Activated B cell treated with CpG ODN at 0.5 μM for 24 hours (primary cell): ENCODE results near the gene RGMA. TPM values are rescaled to one million over a fixed set of nuclear protein-coding genes. Genes with fewer than 3 reads are reported as not detected.
"Not testable (repeated sequence)": the region's sequence is repeated elsewhere in the genome, so short reads cannot be mapped to it uniquely, and the experiment has no call there.

Experiments
- ATAC-seq: fragments of 200-7000 bp; cut with Tn5 transposase; one replicate; pipeline ENCODE4 v1.10.0; 2021; ENCODE audit warnings: low read depth, mild to moderate bottlenecking, moderate library complexity
- CTCF ChIA-PET: fragments of 350-600 bp; sonication (Branson Sonifier 250); formaldehyde crosslinking; loops from one replicate; lab custom pipeline; 2021; ENCODE audit warnings: antibody characterized with exemption; lab: Charles Lee
- POLR2A ChIA-PET: fragments of 350-600 bp; sonication (Branson Sonifier 250); formaldehyde crosslinking; loops from one replicate; lab custom pipeline; 2021; ENCODE audit warnings: antibody characterized with exemption; lab: Charles Lee
- DNase-seq: peaks from one replicate; pipeline ENCODE4 v3.0.0; 2022
- H3K27ac Mint-ChIP-seq: one replicate; pipeline ENCODE4 v1.8.0; 2020; ENCODE audit warnings: mixed read lengths
- H3K27me3 Mint-ChIP-seq: one replicate; pipeline ENCODE4 v1.8.0; 2021; ENCODE audit warnings: mixed read lengths
- H3K36me3 Mint-ChIP-seq: one replicate; pipeline ENCODE4 v1.8.0; 2021; ENCODE audit warnings: low read depth, mixed read lengths
- H3K4me1 Mint-ChIP-seq: one replicate; pipeline ENCODE4 v1.8.0; 2021; ENCODE audit warnings: mixed read lengths
- H3K4me3 Mint-ChIP-seq: one replicate; pipeline ENCODE4 v1.8.0; 2020; ENCODE audit warnings: mild to moderate bottlenecking, mixed read lengths
- H3K9me3 Mint-ChIP-seq: one replicate; pipeline ENCODE4 v1.8.0; 2020; ENCODE audit warnings: mixed read lengths
- intact Hi-C: fragments of 100-400 bp; cut with micrococcal nuclease; formaldehyde crosslinking; loops from one replicate; pipeline ENCODE4 v1.15.1; 2024
- total RNA-seq: library from RNA; stranded (reverse); gene quantifications from 2 replicates; pipeline ENCODE4 v1.2.3, GENCODE V29; 2022
- TF ChIP-seq, protein P1 (sequence below): fragments of 200-600 bp; IDR thresholded peaks from one replicate; pipeline ENCODE4 v1.8.0; 2022; ENCODE audit warnings: antibody characterized with exemption, mild to moderate bottlenecking

The RGMA gene
- total RNA-seq, 1 donor from 2014 or later = not detected

DNA sequence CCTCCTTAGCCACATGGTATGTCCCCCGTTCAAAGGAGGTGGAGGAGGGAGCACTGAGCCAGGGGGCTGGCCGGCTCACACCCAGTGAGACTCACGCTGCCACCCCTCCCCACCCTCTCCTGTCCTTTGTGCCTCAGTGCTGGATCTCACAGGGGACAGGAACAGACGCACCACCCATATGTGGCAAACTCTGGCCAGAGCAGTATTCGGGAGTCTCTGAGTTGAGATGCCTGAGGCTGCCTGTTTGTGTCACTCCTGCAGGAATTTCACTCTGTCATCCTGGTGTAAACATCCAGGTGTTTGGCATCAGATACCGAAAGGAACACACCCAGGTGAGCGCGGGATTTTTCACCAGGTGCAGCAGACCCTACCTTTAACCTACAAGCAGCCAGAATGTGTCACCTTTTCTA, 25.7 kb downstream of the RGMA start:
- Mint-ChIP-seq H3K4me1 (no peaks in the 10 kb centered on the region), H3K4me3 (no peak overlapping the region), H3K36me3 (no peaks in the 10 kb centered on the region), H3K27ac (no peak overlapping the region), H3K9me3 (no peaks in the 10 kb centered on the region), H3K27me3 (peaks cover 14% of the 10 kb centered on the region)
- DNase-seq = no peak
- no peak for ATAC-seq
- TF ChIP-seq, protein P1, sequence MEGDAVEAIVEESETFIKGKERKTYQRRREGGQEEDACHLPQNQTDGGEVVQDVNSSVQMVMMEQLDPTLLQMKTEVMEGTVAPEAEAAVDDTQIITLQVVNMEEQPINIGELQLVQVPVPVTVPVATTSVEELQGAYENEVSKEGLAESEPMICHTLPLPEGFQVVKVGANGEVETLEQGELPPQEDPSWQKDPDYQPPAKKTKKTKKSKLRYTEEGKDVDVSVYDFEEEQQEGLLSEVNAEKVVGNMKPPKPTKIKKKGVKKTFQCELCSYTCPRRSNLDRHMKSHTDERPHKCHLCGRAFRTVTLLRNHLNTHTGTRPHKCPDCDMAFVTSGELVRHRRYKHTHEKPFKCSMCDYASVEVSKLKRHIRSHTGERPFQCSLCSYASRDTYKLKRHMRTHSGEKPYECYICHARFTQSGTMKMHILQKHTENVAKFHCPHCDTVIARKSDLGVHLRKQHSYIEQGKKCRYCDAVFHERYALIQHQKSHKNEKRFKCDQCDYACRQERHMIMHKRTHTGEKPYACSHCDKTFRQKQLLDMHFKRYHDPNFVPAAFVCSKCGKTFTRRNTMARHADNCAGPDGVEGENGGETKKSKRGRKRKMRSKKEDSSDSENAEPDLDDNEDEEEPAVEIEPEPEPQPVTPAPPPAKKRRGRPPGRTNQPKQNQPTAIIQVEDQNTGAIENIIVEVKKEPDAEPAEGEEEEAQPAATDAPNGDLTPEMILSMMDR = no peak
- intact Hi-C loops = no loop called here
- ChIA-PET CTCF (no interaction called here), POLR2A (no interaction called here)

DNA sequence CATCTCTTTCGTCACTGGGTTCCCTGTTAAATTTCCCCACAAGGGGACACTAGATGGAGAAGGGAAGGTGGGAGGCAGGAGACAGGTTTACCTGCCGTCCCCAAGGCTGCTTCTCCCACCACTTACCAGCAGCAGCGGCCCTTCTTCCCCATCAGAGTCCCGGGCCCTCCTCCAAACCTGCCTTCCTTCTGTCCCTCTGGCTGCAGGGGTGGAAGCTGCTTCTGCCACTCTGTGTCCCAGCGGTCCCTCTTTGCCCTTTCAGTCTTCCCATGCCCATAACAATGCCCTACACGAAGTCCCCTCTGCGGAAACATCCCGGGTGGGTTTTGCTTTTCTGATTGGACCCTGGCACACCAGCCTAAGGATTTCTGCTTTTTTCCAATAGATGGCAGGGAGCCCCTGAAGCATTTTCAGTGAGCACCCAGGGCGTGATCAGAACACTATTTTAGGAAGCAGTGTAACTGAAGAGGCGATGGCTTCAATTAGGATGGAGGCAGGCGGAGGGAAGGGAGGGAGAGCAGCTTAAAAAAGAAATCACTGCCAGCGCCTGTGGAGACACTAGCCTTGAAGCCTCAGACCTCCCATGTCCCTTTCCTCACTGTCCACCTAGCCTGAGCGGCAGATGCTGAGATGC, 26.3 kb downstream of the RGMA start:
- H3K4me1 Mint-ChIP-seq, DNase-seq, H3K36me3 Mint-ChIP-seq, H3K27ac Mint-ChIP-seq, POLR2A ChIA-PET, H3K4me3 Mint-ChIP-seq, H3K9me3 Mint-ChIP-seq, CTCF ChIA-PET, ATAC-seq, intact Hi-C loops: not testable (repeated sequence)
- peaks cover 18% of the 10 kb centered on the region for H3K27me3 Mint-ChIP-seq

DNA sequence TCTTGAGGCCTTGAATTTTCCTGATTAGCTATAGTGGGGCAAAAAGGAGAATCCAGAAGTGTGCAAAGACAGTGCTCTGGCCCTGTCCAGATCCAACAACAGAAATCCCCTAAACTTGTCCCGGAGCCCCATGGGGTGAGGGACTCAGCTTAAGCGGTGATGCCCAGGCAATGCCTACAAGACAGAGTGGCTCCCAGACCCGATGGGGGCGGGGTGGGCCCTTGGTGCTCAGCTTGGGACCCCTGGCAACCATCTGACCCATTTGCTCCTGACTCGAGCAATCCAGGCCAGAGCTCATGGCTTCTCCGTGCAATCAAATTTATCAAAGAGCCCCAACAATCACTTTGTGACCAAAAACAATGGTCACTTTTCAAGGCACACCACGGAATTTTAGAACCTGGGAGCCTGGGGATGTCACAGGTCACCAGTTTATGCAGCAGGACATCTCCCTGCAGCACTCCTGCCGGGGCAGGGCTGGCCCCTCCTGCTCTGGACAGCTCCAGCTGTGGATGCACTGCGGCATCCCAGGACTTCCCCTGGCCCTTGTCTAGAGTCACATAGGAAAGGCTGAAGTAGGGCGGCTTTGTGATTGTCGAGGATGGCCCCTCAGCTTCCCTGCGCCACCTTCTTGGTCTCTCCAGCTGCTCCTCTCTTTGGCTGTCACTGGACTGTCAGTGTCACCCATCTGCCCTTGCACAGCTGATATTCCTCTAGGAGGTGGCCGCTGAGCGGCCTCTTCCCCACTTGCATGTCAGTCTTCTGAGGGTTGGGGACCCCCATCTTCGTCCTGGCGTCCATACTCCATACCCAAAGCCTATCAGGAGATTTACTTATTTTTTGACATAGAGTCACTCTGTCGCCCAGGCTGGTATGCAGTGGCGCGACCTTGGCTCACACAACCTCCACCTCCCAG, 28.4 kb downstream of the RGMA start:
- Mint-ChIP-seq H3K4me1 (no peaks in the 10 kb centered on the region), H3K27ac (no peak overlapping the region), H3K27me3 (peaks cover 15% of the 10 kb centered on the region), H3K9me3 (no peaks in the 10 kb centered on the region), H3K36me3 (no peaks in the 10 kb centered on the region), H3K4me3 (no peak overlapping the region)
- TF ChIP-seq, protein P1 = no peak
- ChIA-PET POLR2A (no interaction called here), CTCF (interaction anchor here (0.9 kb wide), 1 partner anchor 24 kb away, joined by 3 read pairs; no protein-coding TSS in a partner anchor)
- no peak for DNase-seq
- intact Hi-C loops = no loop called here
- no peak for ATAC-seq

DNA sequence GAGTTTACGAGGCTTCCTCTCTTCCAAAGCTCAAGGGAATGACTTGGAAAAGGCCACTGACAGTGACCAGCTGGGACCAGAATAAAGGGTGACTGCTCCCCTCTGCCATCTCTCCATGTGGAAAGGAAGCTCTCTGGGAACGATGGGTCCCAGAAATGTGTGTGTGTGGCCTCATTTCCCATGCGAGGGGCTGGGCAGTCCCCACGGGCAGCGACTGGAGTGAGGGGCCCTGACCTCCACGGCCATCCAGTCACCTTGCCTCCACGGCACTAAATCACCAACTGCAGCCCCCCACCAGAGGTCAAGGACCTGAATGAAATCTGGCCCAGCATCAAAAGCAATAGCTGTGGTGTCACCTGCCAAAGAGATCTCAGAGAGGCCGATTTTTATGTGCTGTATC, 29.6 kb downstream of the RGMA start:
- Mint-ChIP-seq H3K9me3 (no peaks in the 10 kb centered on the region), H3K36me3 (no peaks in the 10 kb centered on the region), H3K27me3 (peaks cover 12% of the 10 kb centered on the region), H3K4me1 (no peaks in the 10 kb centered on the region), H3K4me3 (no peak overlapping the region), H3K27ac (no peak overlapping the region)
- DNase-seq = no peak
- ATAC-seq = no peak
- ChIA-PET POLR2A (no interaction called here), CTCF (no interaction called here)
- intact Hi-C loops = no loop called here
- TF ChIP-seq, protein P1 = no peak

DNA sequence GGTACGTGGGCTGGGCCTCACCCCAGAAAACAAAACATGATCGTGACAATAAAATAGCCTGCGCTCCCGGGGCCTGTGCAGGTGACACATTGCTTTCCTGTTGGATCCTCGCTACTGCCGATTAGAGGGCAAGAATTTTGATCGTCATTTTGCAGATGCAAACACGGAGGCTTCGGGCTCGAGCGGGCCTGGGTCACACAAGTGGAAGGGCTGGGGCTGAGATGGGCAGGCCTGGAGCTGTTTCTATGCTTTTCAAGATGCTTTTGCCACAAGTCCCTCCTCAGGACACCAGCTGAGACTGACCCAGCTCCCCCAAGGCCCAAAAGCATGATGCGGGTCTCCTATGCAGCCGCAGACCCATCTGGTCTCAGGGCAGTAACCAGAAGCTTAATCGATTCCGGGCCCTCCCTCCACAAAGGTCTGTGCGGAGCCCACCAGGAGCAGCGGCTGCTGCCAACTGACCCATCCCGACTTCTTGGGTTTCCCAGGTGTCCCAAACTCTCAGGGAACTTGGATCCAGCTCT, 30.0 kb downstream of the RGMA start:
- Mint-ChIP-seq H3K4me3 (no peak overlapping the region), H3K4me1 (no peaks in the 10 kb centered on the region), H3K9me3 (no peaks in the 10 kb centered on the region), H3K36me3 (no peaks in the 10 kb centered on the region), H3K27ac (no peak overlapping the region), H3K27me3 (peaks cover 11% of the 10 kb centered on the region)
- ChIA-PET CTCF (no interaction called here), POLR2A (no interaction called here)
- intact Hi-C loops = no loop called here
- DNase-seq = no peak
- TF ChIP-seq, protein P1 = no peak
- ATAC-seq = no peak
